Subcutaneous adipose tissue (tissue), 4 donors: ENCODE measurements around the gene TAX1BP3. TPM values are rescaled to one million over a fixed set of nuclear protein-coding genes. Genes with fewer than 3 reads are reported as not detected.

Experiments used
- total RNA-seq, 4 donors: library from RNA; depleted of rRNA; stranded (reverse); fragments of >200 nt; gene quantifications; one replicate each; pipeline ENCODE4 v1.1.0, GENCODE V29; 2016
- TF ChIP-seq, protein P1 (sequence below): fragments of 450-650 bp; IDR thresholded peaks from one replicate; pipeline ENCODE4 v1.5.1; 2016; ENCODE audit warnings: low read depth, mild to moderate bottlenecking, control low read depth, antibody characterized with exemption, moderate library complexity

TAX1BP3 gene
- total RNA-seq, 4 donors from 2014 or later, result 62.2 to 90.1 (median 76.9) TPM

DNA sequence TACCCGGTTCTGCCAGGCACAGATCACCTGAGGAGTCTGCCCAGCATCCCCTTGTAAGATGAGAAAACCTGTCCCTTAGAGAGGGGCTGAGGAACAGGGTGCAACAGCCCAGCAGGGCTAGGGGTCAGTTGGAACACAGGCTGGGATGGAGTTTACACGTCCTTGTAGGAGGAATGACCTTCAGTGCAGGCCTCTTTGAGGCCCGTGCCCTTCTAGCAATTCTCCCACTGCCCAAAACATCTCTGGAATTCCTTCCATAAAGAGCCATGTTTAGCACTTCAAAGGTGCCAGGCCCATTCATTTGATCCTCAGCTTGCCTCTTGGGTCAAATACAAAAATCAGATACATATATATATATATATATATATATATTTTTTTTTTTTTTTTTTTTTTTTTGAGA lies 27.4 kb downstream of the TAX1BP3 start:
- TF ChIP-seq, protein P1, sequence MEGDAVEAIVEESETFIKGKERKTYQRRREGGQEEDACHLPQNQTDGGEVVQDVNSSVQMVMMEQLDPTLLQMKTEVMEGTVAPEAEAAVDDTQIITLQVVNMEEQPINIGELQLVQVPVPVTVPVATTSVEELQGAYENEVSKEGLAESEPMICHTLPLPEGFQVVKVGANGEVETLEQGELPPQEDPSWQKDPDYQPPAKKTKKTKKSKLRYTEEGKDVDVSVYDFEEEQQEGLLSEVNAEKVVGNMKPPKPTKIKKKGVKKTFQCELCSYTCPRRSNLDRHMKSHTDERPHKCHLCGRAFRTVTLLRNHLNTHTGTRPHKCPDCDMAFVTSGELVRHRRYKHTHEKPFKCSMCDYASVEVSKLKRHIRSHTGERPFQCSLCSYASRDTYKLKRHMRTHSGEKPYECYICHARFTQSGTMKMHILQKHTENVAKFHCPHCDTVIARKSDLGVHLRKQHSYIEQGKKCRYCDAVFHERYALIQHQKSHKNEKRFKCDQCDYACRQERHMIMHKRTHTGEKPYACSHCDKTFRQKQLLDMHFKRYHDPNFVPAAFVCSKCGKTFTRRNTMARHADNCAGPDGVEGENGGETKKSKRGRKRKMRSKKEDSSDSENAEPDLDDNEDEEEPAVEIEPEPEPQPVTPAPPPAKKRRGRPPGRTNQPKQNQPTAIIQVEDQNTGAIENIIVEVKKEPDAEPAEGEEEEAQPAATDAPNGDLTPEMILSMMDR, result no peak

DNA sequence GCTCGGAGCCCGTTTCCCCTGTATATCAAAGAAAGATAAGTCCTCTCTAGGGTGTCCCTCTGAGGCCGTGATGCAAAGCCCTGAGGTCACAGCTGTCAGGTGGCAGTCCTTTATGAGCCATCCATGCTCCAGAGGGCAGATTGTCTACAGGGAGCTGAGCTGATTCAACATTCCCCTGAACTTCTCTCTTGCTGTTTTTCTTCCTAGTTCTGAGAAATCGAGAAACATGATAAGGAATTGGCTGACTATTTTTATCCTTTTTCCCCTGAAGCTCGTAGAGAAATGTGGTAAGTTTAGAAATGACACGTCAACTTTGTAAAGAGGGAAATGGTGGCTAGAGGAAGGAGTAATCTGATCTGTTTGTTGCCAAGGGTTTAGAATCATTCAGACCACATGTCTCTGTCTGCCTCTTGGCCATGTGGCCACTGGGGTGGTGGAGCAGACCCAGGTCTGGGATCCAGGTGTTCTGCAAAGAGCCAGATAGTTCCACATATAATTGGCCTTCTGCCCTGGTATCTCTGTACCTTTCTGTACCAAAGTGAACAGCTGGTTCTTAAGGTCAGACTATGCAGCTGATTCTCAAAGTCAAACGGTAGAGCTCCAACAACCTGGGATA lies 28.3 kb downstream of the TAX1BP3 start:
- TF ChIP-seq, protein P1, result no peak

DNA sequence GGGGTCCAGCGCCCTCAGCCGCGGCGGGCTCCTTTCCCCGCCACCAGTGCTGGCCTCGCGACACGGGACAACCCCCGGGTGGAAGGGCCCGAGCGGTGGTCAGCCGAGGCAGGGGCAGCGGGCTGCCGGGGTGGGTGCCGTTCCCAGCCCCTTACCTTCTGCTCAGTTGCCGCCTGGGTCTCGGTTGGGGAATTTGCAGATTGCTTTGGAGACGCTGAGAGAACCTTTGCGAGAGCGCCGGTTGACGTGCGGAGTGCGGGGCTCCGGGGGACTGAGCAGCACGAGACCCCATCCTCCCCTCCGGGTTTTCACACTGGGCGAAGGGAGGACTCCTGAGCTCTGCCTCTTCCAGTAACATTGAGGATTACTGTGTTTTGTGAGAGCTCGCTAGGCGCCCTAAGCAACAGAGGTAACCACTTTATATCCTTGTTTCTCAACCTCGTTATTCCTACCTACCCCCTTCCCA lies 31.4 kb downstream of the TAX1BP3 start:
- TF ChIP-seq, protein P1, result no peak

DNA sequence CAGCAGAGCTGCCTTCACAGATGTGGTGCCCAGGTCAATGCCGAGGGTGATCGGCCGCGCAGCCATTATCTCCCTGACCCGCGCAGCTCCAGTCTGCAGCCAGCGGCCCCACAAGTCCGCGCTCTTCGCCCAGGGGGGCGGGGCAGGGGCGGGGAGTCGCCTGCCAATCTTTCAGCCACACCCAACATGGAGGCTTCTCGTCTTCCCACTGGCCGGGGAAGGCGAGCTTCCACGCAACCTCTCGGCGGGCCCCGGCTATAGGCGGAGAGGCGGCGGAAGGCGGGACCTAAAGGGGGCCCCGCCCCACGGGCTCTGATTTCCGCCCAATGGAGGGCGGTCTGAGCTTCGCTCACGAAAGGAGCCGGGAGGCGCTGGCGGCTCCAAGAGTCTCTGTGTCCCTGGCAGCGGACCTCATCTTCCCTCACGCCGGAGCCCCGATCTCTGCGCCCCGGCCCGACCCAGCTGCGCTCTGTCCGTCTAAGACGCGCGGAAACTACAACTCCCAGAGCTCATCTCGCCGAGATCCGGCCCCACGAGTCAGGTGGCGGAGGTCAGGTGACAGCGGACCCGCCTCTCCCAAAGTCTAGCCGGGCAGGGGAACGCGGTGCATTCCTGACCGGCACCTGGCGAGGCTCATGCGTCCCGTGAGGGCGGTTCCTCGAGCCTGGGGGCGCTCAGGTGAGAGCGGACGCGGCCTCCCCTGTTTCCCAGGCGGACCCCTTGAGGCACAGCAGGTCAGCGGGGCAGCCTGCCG lies 32.0 kb downstream of the TAX1BP3 start, which contains the start of the genes CTNS and SHPK:
TSS of gene CTNS (plus strand) at position 607 of the 754 bp plus-strand sequence. CDS start 3,447 bp downstream, outside the sequence.
TSS of gene SHPK (minus strand) at position 97 of the 754 bp plus-strand sequence. CDS start at position 66, 31 bp downstream.
- TF ChIP-seq, protein P1, result no peak

DNA sequence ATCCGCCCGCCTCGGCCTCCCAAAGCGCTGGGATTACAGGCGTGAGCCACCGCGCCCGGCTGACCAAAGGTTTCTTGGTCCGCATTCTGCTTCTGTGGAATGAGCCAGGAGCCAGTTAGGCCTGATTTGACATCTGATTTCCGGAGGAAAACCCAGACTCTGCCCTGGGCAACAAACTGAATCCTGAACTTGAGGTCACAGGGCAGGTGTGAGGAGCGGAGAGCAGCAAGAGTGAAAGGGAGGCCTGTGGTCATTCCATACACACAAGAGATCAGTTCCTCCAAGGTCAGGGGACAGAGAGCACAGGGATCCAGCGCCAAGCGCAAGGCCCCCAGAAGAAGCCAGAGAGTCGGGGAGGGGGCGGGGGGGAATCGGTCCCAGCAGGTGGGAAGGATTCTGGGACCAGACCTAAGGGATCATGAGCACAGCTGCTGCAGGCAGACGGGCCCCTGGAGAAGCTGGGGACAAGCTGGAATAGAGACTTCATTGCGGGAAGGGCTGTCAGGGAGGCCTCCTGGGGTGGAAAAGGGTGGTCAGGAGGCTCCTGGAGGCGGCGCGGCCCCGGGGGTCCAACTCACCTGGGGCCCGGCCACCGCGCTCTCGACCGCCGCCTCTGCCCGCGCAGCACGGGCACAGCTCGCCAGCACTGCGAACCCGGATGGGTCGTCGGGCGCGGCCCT lies 32.8 kb downstream of the TAX1BP3 start:
- TF ChIP-seq, protein P1, result no peak

DNA sequence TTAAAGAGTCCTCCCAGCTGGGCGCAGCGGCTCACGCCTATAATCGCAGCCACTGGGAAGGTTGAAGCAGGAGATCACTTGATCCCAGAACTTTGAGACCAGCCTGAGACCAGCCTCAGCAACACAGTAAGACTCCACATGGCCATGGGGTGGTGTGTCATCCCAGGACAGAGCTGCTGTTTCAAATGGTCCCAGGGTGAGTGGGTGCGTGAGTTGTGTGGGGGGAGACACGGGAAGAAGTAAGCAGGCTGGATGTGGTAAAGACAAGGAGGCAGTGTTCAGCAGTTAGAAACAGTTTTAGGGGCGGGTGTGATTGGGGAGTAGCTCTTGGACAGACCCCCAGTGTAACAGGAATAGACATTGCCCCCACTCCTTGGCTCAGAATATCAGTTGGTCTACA lies 36.1 kb downstream of the TAX1BP3 start:
- TF ChIP-seq, protein P1, result no peak

DNA sequence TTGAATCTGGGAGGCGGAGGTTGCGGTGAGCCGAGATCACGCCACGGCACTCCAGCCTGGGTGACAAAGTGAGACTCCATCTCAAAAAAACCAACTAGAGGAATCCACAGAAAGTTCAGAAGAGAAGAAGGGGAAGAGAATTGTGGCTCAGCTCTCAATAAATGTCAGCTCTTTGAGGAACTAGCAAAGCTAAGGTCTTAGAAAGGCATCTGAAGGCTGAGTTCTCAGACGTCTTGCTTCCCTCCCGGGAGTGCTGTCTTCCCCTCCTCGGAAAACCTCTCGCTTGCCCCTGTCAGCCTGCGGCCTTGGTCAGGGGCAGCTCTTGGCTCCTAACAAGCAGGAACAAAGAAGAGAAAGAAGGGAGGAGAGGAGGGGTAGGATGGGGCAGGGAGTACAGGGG lies 37.6 kb downstream of the TAX1BP3 start:
- TF ChIP-seq, protein P1, result no peak
